Stomach (tissue), 9 donors: ENCODE results near the gene PRICKLE1. TPM values are rescaled to one million over a fixed set of nuclear protein-coding genes. Genes with fewer than 3 reads are reported as not detected.

Experiments
- DNase-seq, 2 donors: peaks; one replicate each; pipeline versions ENCODE4 v3.0.0 to v3.0.0-alpha.2; 2013 to 2019
- H3K27ac ChIP-seq, 5 donors: fragments of 200-600 bp in 4 of 5; sonication (generic) in 4 of 5; one replicate each; pipeline ENCODE4 v1.5.1; 2013 to 2019; ENCODE audit warnings: mild to moderate bottlenecking in 1 of 5, moderate library complexity in 1 of 5
- H3K27me3 ChIP-seq, 3 donors: fragments of 200-600 bp; sonication (generic); one replicate each; pipeline ENCODE4 v1.5.1; 2017 to 2019; ENCODE audit warnings: mixed run types in 1 of 3
- H3K36me3 ChIP-seq, 4 donors: fragments of 200-600 bp; sonication (generic); 1 replicate in 3 of 4; 2 replicates in 1 of 4; pipeline ENCODE4 v1.5.1; 2016 to 2019
- H3K4me1 ChIP-seq, 4 donors: fragments of 200-600 bp; sonication (generic); one replicate each; pipeline ENCODE4 v1.5.1; 2016 to 2019
- H3K4me3 ChIP-seq, 4 donors: fragments of 200-600 bp; sonication (generic) in 3 of 4; one replicate each; pipeline ENCODE4 v1.5.1; 2016 to 2019; ENCODE audit warnings: mild to moderate bottlenecking in 1 of 4
- H3K9me3 ChIP-seq, 4 donors: fragments of 200-600 bp; sonication (generic); one replicate each; pipeline ENCODE4 v1.5.1; 2016 to 2019
- EP300 ChIP-seq: sonication (generic); formaldehyde crosslinking; IDR thresholded peaks from one replicate; pipeline ENCODE4 v1.6.1; 2017; ENCODE audit warnings: antibody characterized with exemption
- POLR2A ChIP-seq, 4 donors: fragments of 450-650 bp; IDR thresholded peaks; one replicate each; pipeline ENCODE4 v1.6.1; 2016; ENCODE audit warnings: antibody characterized with exemption in 4 of 4, control low read depth in 2 of 4, mild to moderate bottlenecking in 1 of 4, moderate library complexity in 1 of 4
- POLR2AphosphoS5 ChIP-seq, 3 donors: sonication (generic); formaldehyde crosslinking; IDR thresholded peaks; one replicate each; pipeline ENCODE4 v1.6.1; 2016; ENCODE audit warnings: antibody characterized with exemption in 3 of 3
- WGBS, 5 donors: extraction: QIAGEN DNeasy Blood & Tissue Kit in 3 of 5; methylation state at CpG; one replicate each; pipeline versions ENCODE4 v1.1.5 to v1.1.7; 2013 to 2018; 5-methylcytosine and 5-hydroxymethylcytosine counted together
- intact Hi-C: fragments of 100-400 bp; cut with DNase I; formaldehyde crosslinking; loops from one replicate; pipeline ENCODE4 v1.15.1; 2023; ENCODE audit warnings: low total_unique reads
- polyA plus RNA-seq, 3 donors: library from polyadenylated mRNA; stranded (reverse); fragments of 200-250 nt; gene quantifications; one replicate each; pipeline ENCODE4 v1.2.3, GENCODE V29; 2013
- total RNA-seq, 5 donors: library from RNA; depleted of rRNA; stranded (reverse); fragments of >200 nt; gene quantifications; one replicate each; pipeline versions ENCODE4 v1.1.0 to v1.2.3, GENCODE V29; 2014 to 2016
- TF ChIP-seq, protein P1 (sequence below), 7 experiments: fragments of 450-650 bp in 4 of 7; fragments of 200-600 bp in 3 of 7; sonication (generic) in 3 of 7; IDR thresholded peaks; one replicate each; pipeline ENCODE4 v1.5.1; 2016 to 2019; ENCODE audit warnings: antibody characterized with exemption in 7 of 7, control low read depth in 2 of 7, mild to moderate bottlenecking in 1 of 7
- donor health status: healthy with polysubstance abuse.
- donor health status: Bipolar disorder and iron deficiency.
- donor health status: healthy.

The PRICKLE1 gene
- total and polyA plus RNA-seq, 8 donors: 0.80 to 15.1 (median 2.9) TPM

DNA sequence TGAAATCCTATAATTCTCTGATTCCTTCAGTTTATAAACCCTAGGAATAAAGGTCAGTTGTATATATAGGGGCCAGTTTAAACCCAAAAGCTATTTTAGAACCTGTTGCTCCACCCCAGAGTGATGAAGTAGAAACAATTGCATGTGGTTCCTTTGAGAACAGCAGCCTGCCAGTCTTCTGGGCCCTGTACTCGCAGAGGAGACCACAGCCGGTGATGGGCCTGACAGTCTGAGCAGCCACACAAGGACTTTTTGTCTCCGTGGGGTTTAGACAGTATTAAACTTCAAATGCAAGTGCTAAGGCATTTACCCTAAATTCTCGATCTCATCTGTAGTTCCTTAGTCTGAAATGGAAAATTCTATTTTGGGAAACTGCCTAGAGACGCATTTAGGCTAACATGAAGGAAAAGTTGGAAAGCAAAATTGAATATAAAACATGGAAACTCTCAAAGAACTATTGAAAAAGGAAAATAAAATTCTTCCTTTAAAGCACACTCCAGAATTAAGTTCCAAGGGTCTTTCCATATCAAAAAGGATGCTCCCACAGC, 80.6 kb downstream of the PRICKLE1 start:
- no peaks in the 10 kb centered on the region for H3K9me3 ChIP-seq
- intact Hi-C loops: no loop called here
- peak in 1 of 2 donors; percentile 56 for DNase-seq
- H3K27ac ChIP-seq: no peak overlapping the region
- WGBS, 5 donors: 65 to 84% (median 74%) methylated on average over 5 of the region's 5 CpGs
- no peak overlapping the region for H3K4me3 ChIP-seq
- H3K36me3 ChIP-seq: no peaks in the 10 kb centered on the region
- TF ChIP-seq EP300 (no peak), POLR2A (IDR thresholded peaks at IDR 0.05) (no peak), POLR2AphosphoS5 (IDR thresholded peaks at IDR 0.05) (no peak)
- TF ChIP-seq, protein P1, sequence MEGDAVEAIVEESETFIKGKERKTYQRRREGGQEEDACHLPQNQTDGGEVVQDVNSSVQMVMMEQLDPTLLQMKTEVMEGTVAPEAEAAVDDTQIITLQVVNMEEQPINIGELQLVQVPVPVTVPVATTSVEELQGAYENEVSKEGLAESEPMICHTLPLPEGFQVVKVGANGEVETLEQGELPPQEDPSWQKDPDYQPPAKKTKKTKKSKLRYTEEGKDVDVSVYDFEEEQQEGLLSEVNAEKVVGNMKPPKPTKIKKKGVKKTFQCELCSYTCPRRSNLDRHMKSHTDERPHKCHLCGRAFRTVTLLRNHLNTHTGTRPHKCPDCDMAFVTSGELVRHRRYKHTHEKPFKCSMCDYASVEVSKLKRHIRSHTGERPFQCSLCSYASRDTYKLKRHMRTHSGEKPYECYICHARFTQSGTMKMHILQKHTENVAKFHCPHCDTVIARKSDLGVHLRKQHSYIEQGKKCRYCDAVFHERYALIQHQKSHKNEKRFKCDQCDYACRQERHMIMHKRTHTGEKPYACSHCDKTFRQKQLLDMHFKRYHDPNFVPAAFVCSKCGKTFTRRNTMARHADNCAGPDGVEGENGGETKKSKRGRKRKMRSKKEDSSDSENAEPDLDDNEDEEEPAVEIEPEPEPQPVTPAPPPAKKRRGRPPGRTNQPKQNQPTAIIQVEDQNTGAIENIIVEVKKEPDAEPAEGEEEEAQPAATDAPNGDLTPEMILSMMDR (IDR thresholded peaks at IDR 0.05): no peak
- no peaks in the 10 kb centered on the region for H3K4me1 ChIP-seq
- H3K27me3 ChIP-seq: no peaks in the 10 kb centered on the region

DNA sequence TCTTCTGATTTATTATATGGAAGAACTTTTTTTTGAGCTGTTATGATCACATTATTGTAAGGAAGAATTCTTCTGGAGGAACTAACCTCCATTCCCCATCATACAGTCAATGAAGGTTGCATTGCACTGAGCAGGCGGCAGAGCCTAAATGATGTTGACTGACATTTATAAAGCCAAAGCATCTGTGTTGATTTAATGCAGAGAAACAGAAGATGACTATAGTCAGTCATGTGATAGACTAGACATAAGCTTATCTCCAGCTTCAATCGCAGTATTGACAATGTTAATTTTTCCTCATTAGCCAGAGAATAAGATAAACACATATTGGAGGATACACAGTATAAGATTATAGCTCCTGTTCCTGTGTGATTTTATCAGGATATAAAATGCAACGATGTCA, 82.0 kb downstream of the PRICKLE1 start:
- H3K36me3 ChIP-seq: no peaks in the 10 kb centered on the region
- H3K4me1 ChIP-seq: no peaks in the 10 kb centered on the region
- no peak for TF ChIP-seq EP300
- no peak for DNase-seq
- intact Hi-C loops: no loop called here
- WGBS, 5 donors: 53 to 80% (median 72%) methylated on average over 3 of the region's 3 CpGs
- no peaks in the 10 kb centered on the region for H3K27me3 ChIP-seq
- no peak overlapping the region for H3K27ac ChIP-seq
- no peak overlapping the region for H3K4me3 ChIP-seq
- H3K9me3 ChIP-seq: no peaks in the 10 kb centered on the region

DNA sequence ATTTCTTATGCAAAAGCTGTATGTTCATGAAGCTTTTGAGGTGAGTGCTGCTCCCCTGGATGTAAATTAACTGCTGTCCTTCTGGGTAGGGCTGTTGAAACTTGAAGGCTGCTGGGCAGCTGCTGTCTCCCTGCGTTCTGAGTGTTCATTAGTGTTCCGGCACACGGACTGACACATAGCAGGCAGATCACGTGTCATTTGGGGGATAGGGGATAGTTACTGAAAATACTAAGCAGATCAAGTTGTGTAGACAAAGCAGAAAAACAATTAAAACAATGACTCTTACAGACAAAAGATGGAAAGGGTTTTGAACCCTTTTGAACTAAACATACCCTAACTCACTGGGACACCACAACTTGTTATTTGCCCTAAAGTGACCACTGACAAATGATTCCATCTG, 82.5 kb downstream of the PRICKLE1 start:
- Histone ChIP-seq H3K27me3 (no peaks in the 10 kb centered on the region), H3K4me1 (no peaks in the 10 kb centered on the region), H3K9me3 (no peaks in the 10 kb centered on the region), H3K27ac (no peak overlapping the region), H3K4me3 (no peak overlapping the region), H3K36me3 (no peaks in the 10 kb centered on the region)
- intact Hi-C loops: no loop called here
- 70 to 82% (median 79%) methylated on average over 4 of the region's 4 CpGs for WGBS, 5 donors
- no peak for DNase-seq
- TF ChIP-seq, protein P1 (IDR thresholded peaks at IDR 0.05): no peak
- TF ChIP-seq POLR2AphosphoS5 (IDR thresholded peaks at IDR 0.05): no peak

DNA sequence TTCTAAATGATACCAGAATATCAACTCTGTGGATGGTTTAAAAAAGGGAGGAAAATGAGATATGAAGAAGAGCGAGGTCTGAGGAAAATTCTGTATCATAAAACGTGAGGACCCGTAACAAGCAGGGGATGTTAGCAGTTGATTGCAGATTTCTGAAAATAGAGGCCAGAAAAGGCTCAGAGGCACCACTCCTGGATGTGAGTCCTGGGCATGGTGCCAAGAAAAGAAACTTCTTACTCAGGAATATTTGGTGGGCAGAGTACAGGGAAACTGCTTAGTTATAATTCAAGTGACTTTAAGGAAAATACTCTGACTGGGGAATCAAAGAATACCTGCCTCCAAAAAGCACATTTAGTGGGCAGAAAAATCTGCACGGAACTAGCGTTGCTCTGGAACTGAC, 85.5 kb downstream of the PRICKLE1 start:
- Histone ChIP-seq H3K36me3 (no peaks in the 10 kb centered on the region), H3K9me3 (no peaks in the 10 kb centered on the region), H3K4me3 (no peak overlapping the region), H3K27me3 (no peaks in the 10 kb centered on the region), H3K4me1 (no peaks in the 10 kb centered on the region), H3K27ac (no peak overlapping the region)
- WGBS, 5 donors: 59 to 77% (median 68%) methylated on average over 5 of the region's 5 CpGs
- TF ChIP-seq EP300 (no peak), POLR2AphosphoS5 (IDR thresholded peaks at IDR 0.05) (no peak), POLR2A (IDR thresholded peaks at IDR 0.05) (no peak)
- TF ChIP-seq, protein P1 (IDR thresholded peaks at IDR 0.05): no peak
- intact Hi-C loops: no loop called here
- DNase-seq: peak in 1 of 2 donors; percentile 63

DNA sequence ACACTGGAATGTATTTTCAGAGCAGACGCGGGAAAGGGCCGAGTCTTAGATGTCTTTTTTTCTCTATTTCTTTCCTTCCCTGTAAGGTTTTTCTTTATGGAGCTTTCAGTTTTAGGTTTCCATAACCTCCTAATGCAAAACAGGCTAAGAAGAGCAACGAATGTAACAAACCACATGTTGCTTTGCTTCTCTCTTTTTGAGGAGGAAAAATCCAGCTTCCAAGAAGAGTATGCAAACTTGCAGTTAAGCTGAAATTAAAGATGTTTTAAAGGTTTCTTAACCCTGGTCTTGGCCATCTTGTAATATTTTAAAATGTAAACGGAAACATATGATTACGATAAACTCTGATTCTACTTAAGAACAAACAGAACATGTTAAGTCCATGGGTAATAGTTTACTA, 86.9 kb downstream of the PRICKLE1 start:
- no peak for DNase-seq
- Histone ChIP-seq H3K4me1 (no peaks in the 10 kb centered on the region), H3K36me3 (no peaks in the 10 kb centered on the region), H3K27ac (no peak overlapping the region), H3K27me3 (no peaks in the 10 kb centered on the region), H3K9me3 (no peaks in the 10 kb centered on the region), H3K4me3 (no peak overlapping the region)
- intact Hi-C loops: no loop called here
- TF ChIP-seq EP300 (no peak), POLR2A (IDR thresholded peaks at IDR 0.05) (no peak), POLR2AphosphoS5 (IDR thresholded peaks at IDR 0.05) (no peak)
- TF ChIP-seq, protein P1 (IDR thresholded peaks at IDR 0.05): no peak
- WGBS, 5 donors: 54 to 71% (median 61%) methylated on average over 6 of the region's 6 CpGs
